ENCODE measurements around the gene MME.

DNA sequence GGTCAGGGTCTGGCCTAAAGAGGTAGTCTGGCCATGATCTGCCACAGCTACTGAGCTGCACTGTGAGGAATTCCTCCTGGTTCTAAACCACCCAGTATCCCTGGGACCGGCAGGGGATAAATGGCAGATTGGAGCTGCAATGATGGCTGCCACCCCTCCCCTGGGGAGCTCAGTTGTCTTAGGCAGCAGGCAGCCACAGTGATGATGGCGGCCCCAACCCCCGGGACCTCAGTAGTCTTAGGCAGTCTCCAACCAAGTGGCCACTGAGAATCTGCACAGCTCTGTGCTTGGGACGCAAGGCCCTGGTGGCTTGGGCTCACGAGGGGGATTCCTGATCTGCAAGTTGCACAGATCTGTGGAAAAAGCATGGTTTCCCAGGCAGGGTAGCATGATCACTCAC lies 145.3 kb downstream of the MME start:
- TF ChIP-seq YY1 (IDR thresholded peaks at IDR 0.05; ENCODE audit: insufficient read depth, insufficient read length) (no peak), ZNF274 (IDR thresholded peaks at IDR 0.05; ENCODE audit: low read depth, low read length) (no peak), SUZ12 (IDR thresholded peaks at IDR 0.05; ENCODE audit: extremely low read depth, insufficient read depth, insufficient read length) (no peak)

Data from NT2/D1 (cell line).